K562 (cell line): Measurements from ENCODE around the gene LIMCH1. TPM values are rescaled to one million over a fixed set of nuclear protein-coding genes. Genes with fewer than 3 reads are reported as not detected.

Experiments used
- CBX5 ChIP-seq: IDR thresholded peaks from 2 replicates; pipeline ENCODE4 v1.6.1; 2014; ENCODE audit warnings: low read depth, borderline replicate concordance
- HCFC1 ChIP-seq: IDR thresholded peaks from 2 replicates; pipeline ENCODE4 v1.6.1; 2012; ENCODE audit warnings: low read depth, low read length, improper control_type of control experiment
- PML ChIP-seq: IDR thresholded peaks from 2 replicates; pipeline ENCODE4 v1.6.1; 2012; ENCODE audit warnings: low read length, inconsistent platforms
- RAD21 ChIP-seq, 2 experiments: fragments of 250-450 bp in 1 of 2; fragments of 450-650 bp in 1 of 2; sonication (Bioruptor Pico) in 1 of 2; formaldehyde crosslinking in 1 of 2; IDR thresholded peaks in 1 of 2; conservative IDR thresholded peaks in 1 of 2; 2 replicates each; pipeline versions ENCODE4 v1.4.0 to v1.8.0; 2020 to 2022; ENCODE audit warnings: mild to moderate bottlenecking in 2 of 2, moderate library complexity in 1 of 2
- ZNF347 ChIP-seq: fragments of 450-650 bp; formaldehyde crosslinking; IDR thresholded peaks from 2 replicates; pipeline ENCODE4 v1.4.0; 2020; ENCODE audit warnings: low read depth, mild to moderate bottlenecking, moderate library complexity
- polyA plus RNA-seq, 8 experiments: library from polyadenylated mRNA; depleted of rRNA in 4 of 8; stranded (reverse) in 5 of 8; unstranded in 3 of 8; fragments of >200 nt; fragmentation: Nextera tagmentation in 2 of 8; fragmentation: Illumina TruSeq in 1 of 8; extraction: Ambion mirVana in 2 of 8; extraction: Trizol in 1 of 8; gene quantifications; 2 replicates each; pipeline versions ENCODE4 v1.2.1 to v1.2.3, GENCODE V29; 2011 to 2014; ENCODE audit warnings: inconsistent platforms in 1 of 8, missing spikeins in 1 of 8
- total RNA-seq, 7 experiments: library from RNA; depleted of rRNA in 6 of 7; stranded (reverse); fragments of >200 nt in 6 of 7; fragmentation: Illumina TruSeq in 2 of 7; extraction: Trizol in 2 of 7; gene quantifications; 2 replicates each; pipeline versions ENCODE4 v1.2.1 to v1.2.3, GENCODE V29; 2011 to 2021; ENCODE audit warnings: low replicate concordance in 1 of 7
- TF ChIP-seq, protein P1 (sequence below), 2 experiments: fragments of 450-650 bp; formaldehyde crosslinking in 1 of 2; IDR thresholded peaks; 2 replicates each; pipeline versions ENCODE4 v1.4.0 to v1.6.1; 2014 to 2020; ENCODE audit warnings: mild to moderate bottlenecking in 2 of 2, borderline replicate concordance in 1 of 2, low read depth in 1 of 2

The LIMCH1 gene
- total and polyA plus RNA-seq, 9 of the 15 experiments (the other 6 are each of a cell fraction or from before 2014, with no cell fraction given) = 0.35 TPM; not detected in 8

DNA sequence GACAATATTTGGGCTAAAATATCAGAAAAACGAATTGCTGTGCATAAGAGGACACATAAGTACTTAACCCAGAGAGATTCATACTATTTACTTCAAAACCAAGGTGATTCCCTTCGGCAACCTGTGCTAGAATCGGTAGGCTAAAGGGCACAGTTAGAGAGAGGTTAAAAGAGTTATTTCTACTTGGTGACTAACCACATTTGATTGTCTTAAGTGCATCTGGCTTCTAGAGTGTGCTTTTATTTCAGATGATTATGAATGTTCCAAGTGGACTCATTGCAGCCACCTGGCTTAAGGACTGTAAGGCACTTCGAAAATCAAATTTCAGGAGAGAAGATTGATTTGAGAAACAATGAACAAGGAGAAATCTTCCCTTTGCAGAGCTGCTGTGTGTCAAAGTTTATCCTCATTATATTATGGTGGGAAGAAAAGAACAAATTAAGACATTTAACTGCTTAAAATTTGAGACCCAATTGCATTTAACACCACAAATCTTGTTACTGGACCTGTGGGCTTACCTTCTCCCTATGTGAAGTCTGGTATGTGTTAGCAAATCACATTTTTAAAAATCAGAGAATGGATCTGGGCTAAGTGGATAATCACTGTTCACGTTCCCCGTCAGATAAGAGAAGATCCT lies 176.5 kb downstream of the LIMCH1 start (continued):
- TF ChIP-seq, protein P1, sequence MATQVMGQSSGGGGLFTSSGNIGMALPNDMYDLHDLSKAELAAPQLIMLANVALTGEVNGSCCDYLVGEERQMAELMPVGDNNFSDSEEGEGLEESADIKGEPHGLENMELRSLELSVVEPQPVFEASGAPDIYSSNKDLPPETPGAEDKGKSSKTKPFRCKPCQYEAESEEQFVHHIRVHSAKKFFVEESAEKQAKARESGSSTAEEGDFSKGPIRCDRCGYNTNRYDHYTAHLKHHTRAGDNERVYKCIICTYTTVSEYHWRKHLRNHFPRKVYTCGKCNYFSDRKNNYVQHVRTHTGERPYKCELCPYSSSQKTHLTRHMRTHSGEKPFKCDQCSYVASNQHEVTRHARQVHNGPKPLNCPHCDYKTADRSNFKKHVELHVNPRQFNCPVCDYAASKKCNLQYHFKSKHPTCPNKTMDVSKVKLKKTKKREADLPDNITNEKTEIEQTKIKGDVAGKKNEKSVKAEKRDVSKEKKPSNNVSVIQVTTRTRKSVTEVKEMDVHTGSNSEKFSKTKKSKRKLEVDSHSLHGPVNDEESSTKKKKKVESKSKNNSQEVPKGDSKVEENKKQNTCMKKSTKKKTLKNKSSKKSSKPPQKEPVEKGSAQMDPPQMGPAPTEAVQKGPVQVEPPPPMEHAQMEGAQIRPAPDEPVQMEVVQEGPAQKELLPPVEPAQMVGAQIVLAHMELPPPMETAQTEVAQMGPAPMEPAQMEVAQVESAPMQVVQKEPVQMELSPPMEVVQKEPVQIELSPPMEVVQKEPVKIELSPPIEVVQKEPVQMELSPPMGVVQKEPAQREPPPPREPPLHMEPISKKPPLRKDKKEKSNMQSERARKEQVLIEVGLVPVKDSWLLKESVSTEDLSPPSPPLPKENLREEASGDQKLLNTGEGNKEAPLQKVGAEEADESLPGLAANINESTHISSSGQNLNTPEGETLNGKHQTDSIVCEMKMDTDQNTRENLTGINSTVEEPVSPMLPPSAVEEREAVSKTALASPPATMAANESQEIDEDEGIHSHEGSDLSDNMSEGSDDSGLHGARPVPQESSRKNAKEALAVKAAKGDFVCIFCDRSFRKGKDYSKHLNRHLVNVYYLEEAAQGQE (IDR thresholded peaks at IDR 0.05; ENCODE audit: borderline replicate concordance) = no peak
- TF ChIP-seq, protein P1 (CRISPR knock-in tag; IDR thresholded peaks at IDR 0.05; ENCODE audit: low read depth) = no peak
- no peak for TF ChIP-seq PML
- no peak for TF ChIP-seq RAD21 (CRISPR knock-in tag; conservative IDR thresholded peaks at IDR 0.05 in 1 of 2, IDR thresholded peaks at IDR 0.05 in 1 of 2)
- TF ChIP-seq CBX5 = no peak
- TF ChIP-seq ZNF347 (CRISPR knock-in tag) = no peak
- no peak for TF ChIP-seq HCFC1
